DND-41 (cell line): ENCODE results near the gene PIK3AP1.

Experiments used
- CTCF ChIP-seq: IDR thresholded peaks from 2 replicates; pipeline ENCODE4 v1.5.1; 2012; ENCODE audit warnings: borderline replicate concordance, low read length, moderate library complexity, mild to moderate bottlenecking; ENCODE audit not compliant: poor library complexity, severe bottlenecking; ENCODE audit errors: extremely low read depth
- EZH2 ChIP-seq: IDR thresholded peaks from 3 replicates; pipeline ENCODE4 v1.6.1; 2012; ENCODE audit warnings: borderline replicate concordance, low read depth, mild to moderate bottlenecking, moderate library complexity, low read length, inconsistent platforms; ENCODE audit not compliant: severe bottlenecking

GRCh38 chr10:96724621-96725020, 4.3 kb upstream of the PIK3AP1 start:
- TF ChIP-seq CTCF, result no peak
- TF ChIP-seq EZH2, result no peak
